Mucosa of descending colon (tissue), 3 donors: Measurements from ENCODE around the gene JMJD6. TPM values are rescaled to one million over a fixed set of nuclear protein-coding genes. Genes with fewer than 3 reads are reported as not detected.
A peak's percentile ranks its signal among the peaks of the same experiment; 100 is the strongest.

Experiments
- ATAC-seq: fragments of 200-7000 bp; cut with Tn5 transposase; one replicate; pipeline ENCODE4 v1.9.1; 2020; ENCODE audit warnings: mild to moderate bottlenecking, moderate library complexity
- DNase-seq, 3 donors: peaks; one replicate each; pipeline ENCODE4 v3.0.0-alpha.2; 2020
- H3K36me3 ChIP-seq: fragments of 200-600 bp; one replicate; pipeline ENCODE4 v1.8.0; 2021; ENCODE audit warnings: low read depth, mild to moderate bottlenecking
- H3K4me1 ChIP-seq: fragments of 200-600 bp; one replicate; pipeline ENCODE4 v1.8.0; 2021; ENCODE audit warnings: low read depth, mild to moderate bottlenecking
- H3K4me3 ChIP-seq: fragments of 200-600 bp; one replicate; pipeline ENCODE4 v1.8.0; 2021; ENCODE audit warnings: mild to moderate bottlenecking
- H3K9me3 ChIP-seq: fragments of 200-600 bp; one replicate; pipeline ENCODE4 v1.8.0; 2021; ENCODE audit warnings: mild to moderate bottlenecking
- intact Hi-C, 2 donors: fragments of 100-400 bp; cut with DNase I in 1 of 2; cut with micrococcal nuclease in 1 of 2; formaldehyde crosslinking; loops; one replicate each; pipeline versions ENCODE4 v1.11.0 to v1.11.1; 2022; cut with DNase I, micrococcal nuclease
- total RNA-seq, 3 donors: library from RNA; stranded (reverse); fragmentation: NEBNext Ultra II Directional in 2 of 3; extraction: Animal tissue kit (Norgen Biotek cat#: 25700) in 2 of 3; gene quantifications; one replicate each; pipeline versions ENCODE4 v1.2.1 to v1.2.4, GENCODE V29; 2021 to 2023
- TF ChIP-seq, protein P1 (sequence below): fragments of 200-600 bp; IDR thresholded peaks from one replicate; pipeline ENCODE4 v1.8.0; 2022; ENCODE audit warnings: antibody characterized with exemption, mild to moderate bottlenecking
- donor health status: DM: no; HTN: no; CAD: no; lungs with moderate emphysema.
- donor health status: DM: no; HTN: no; CAD: no.
- donor health status: DM: no; HTN: yes; CAD: no.

The JMJD6 gene
- total RNA-seq, 3 donors from 2014 or later, result 27.0 to 56.3 (median 30.3) TPM

DNA sequence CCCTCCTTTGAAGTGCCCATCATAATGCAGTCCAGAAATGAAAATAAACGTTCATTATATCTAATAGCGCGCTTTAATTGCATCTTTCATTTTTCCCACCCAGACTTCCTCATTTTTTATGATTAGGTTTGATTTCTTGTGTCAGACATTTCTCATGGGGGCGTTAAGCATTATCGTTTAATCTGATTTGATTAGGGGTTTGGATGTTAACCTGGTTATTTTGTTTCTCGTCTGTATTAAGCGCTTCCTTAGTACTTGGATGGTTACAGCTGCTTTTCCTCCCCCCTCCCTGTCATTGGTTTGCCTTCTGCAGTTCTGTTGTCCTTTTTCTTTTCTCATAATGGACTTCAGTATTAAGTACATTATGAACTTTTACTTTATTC, 12.1 kb upstream of the JMJD6 start:
- no peaks in the 10 kb centered on the region for H3K36me3 ChIP-seq
- DNase-seq (no peak), ATAC-seq (no peak)
- intact Hi-C loops, result no loop called here
- peak overlapping the region; percentile 97 for H3K4me3 ChIP-seq
- H3K4me1 ChIP-seq, result peaks cover 26% of the 10 kb centered on the region
- TF ChIP-seq, protein P1, sequence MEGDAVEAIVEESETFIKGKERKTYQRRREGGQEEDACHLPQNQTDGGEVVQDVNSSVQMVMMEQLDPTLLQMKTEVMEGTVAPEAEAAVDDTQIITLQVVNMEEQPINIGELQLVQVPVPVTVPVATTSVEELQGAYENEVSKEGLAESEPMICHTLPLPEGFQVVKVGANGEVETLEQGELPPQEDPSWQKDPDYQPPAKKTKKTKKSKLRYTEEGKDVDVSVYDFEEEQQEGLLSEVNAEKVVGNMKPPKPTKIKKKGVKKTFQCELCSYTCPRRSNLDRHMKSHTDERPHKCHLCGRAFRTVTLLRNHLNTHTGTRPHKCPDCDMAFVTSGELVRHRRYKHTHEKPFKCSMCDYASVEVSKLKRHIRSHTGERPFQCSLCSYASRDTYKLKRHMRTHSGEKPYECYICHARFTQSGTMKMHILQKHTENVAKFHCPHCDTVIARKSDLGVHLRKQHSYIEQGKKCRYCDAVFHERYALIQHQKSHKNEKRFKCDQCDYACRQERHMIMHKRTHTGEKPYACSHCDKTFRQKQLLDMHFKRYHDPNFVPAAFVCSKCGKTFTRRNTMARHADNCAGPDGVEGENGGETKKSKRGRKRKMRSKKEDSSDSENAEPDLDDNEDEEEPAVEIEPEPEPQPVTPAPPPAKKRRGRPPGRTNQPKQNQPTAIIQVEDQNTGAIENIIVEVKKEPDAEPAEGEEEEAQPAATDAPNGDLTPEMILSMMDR, result no peak
- H3K9me3 ChIP-seq, result no peaks in the 10 kb centered on the region

DNA sequence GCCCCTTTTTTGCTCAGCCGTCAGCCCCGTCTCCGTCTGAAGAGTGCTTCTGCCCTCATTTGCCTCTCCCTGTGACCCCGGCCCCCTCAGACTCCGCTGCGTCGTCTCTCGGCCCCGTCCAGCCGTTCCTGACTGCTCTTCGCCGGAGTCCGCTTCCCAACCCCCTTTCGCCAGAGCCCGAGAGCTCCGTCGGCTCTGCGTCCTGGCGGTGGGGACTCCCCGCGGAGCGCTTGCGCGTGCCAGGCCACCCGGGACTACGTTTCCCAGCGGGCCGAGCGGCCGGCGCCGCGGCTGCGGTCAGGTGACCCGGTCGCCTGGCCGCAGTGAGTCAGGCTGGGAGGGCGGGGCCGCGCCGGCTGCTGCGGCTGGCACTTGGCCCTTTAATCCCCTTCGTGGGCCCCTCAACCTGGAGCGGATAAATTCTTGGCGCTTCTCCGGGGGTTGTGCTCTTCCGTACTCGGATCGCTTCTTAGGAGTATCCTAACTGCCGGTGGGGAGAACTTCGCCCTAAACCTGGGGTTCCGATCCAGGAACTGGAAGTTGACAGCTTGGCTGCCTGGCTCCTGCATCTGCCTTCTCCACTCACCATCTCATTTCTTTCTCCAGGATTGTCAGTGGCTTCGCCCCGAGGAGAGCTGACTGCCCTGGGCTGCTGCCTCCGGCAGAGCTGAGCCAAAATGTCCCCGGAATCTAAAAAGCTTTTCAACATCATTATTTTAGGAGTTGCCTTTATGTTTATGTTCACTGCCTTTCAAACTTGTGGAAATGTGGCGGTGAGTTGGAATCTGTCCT, 11.5 kb upstream of the JMJD6 start, which contains the start of gene MFSD11:
Gene MFSD11, plus strand, starts transcription at position 444 of the 792 bp plus-strand sequence. Its CDS starts 234 bp downstream, at position 678.
- TF ChIP-seq, protein P1, result no peak

DNA sequence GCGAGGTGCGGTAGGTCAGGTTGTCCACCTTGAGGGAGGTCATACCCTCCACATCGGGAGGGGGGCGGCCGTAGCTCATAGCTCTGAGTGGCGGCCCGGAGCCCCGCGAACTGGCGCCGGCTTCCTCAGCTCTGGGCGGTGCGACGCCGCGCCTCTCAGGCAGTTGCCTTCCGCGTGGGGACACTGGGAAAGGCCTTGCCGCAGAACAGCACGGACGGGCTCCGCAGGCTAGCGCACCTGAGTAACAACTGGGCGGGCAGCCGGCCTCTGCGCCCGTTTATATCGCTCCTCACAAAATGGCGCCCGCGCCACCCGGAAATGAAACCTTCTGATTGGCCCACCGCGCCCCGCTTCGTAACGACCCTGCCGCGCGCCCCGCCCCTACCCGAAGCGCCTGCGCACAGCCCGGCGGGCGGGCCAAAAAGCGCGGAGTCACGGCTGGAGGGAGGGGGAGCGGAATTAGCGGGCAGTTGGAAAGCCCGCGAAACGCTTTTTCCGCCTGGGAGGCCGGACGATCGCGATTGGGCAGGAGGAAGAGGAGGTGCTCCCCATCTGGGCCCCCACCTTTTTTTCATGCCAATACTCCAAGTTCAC, 10.8 kb upstream of the JMJD6 start, which contains the start of gene SRSF2:
Gene SRSF2, minus strand, starts transcription at position 250 of the 594 bp plus-strand sequence. Its CDS starts 171 bp downstream, at position 79.
- peak; percentile 98 to 99 (median 99) for DNase-seq
- H3K36me3 ChIP-seq, result no peaks in the 10 kb centered on the region
- H3K4me1 ChIP-seq, result peaks cover 26% of the 10 kb centered on the region
- intact Hi-C loops, result no loop called here
- TF ChIP-seq, protein P1, result no peak
- peak; percentile 88 for ATAC-seq
- peak within 1 kb of the TSS; percentile 97 for H3K4me3 ChIP-seq
- no peaks in the 10 kb centered on the region for H3K9me3 ChIP-seq

More for the DNA sequence above, 11.5 kb upstream of the JMJD6 start, which contains the start of gene MFSD11:
- Histone ChIP-seq H3K4me3 (peak within 1 kb of the TSS; percentile 97), H3K36me3 (no peaks in the 10 kb centered on the region), H3K4me1 (peaks cover 26% of the 10 kb centered on the region), H3K9me3 (no peaks in the 10 kb centered on the region)
- ATAC-seq (peak; percentile 82), DNase-seq (peak; percentile 90 to 96 (median 95))
- intact Hi-C loops, result no loop called here

DNA sequence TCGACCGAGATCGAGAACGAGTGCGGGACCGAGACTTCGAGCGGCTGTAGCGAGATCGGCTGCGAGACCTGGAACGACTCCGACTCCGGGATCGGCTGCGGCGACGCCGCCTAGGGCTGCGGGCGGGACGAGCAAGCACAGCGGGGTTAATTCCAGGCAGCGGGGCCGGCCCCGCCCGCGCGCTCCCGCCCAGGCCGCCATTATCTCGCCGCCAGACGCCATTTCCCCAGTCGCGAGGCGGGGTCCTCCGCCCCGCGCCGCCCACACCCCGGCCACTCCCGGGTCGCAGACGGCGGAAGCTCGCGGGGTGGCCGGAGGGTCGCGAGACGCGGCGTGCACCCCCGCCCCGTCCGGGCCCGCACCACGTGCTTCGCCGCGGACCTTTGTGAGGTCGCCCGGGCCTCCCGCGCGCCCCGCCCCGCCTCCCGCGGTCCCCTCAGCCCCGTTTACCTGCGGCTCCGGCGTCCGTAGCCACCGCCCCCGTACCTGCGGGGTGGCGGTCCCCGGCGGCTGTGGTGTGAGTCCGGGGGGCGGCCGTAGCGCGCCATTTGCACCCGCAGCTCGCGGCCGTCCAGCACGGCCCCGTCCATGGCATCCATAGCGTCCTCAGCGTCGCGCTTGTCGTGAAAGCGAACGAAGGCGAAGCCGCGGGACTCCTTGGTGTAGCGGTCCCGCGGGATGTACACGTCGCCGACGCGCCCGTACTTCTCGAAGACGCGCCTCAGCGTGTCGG, 10.1 kb upstream of the JMJD6 start:
- ATAC-seq (peak; percentile 56), DNase-seq (peak; percentile 83 to 89 (median 88))
- no peaks in the 10 kb centered on the region for H3K9me3 ChIP-seq
- H3K36me3 ChIP-seq, result no peaks in the 10 kb centered on the region
- intact Hi-C loops, result no loop called here
- TF ChIP-seq, protein P1, result peak; percentile 35
- H3K4me1 ChIP-seq, result peaks cover 26% of the 10 kb centered on the region
- H3K4me3 ChIP-seq, result peak overlapping the region; percentile 97

DNA sequence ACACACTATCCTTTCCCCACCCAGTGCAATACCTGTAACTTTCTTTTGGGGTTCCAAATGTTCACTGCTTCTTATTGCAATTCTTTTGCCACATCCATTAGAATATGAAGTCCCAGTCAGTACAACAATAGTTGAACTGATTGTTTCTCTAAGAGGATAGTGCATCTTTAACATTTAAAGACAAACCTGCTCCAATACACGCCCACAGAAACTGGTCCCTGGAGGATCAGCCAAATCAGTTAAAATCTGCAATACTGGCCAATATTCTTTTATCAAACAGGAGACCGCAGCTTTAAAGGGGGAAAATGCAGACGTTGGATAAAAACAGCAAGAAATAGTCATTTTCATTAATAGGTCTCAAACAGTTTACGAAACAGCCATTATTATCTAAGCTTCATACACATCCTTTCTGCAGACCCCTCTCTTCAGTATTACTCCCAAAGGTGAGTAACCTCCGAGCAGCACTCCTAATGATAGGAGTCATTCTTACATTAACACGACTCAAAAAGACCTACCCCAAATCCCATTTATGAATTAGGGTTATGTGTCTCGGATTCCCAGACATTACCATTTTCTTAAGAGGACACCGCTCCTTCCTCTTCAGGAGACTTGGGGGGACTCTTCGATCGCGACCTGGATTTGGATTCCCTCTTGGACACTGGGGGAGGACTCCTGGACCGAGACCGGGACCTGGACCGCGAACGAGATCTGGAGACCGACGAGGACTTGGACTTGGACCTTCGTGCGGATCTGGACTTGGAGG, 9.4 kb upstream of the JMJD6 start:
- Histone ChIP-seq H3K9me3 (no peaks in the 10 kb centered on the region), H3K4me3 (peak overlapping the region; percentile 97), H3K36me3 (no peaks in the 10 kb centered on the region), H3K4me1 (peaks cover 26% of the 10 kb centered on the region)
- DNase-seq (no peak), ATAC-seq (no peak)
- intact Hi-C loops, result no loop called here
- TF ChIP-seq, protein P1, result no peak
